ENCODE results near the gene GNAQ.
"Not testable (repeated sequence)": the region's sequence is repeated elsewhere in the genome, so short reads cannot be mapped to it uniquely, and the experiment has no call there.

The GNAQ gene

DNA sequence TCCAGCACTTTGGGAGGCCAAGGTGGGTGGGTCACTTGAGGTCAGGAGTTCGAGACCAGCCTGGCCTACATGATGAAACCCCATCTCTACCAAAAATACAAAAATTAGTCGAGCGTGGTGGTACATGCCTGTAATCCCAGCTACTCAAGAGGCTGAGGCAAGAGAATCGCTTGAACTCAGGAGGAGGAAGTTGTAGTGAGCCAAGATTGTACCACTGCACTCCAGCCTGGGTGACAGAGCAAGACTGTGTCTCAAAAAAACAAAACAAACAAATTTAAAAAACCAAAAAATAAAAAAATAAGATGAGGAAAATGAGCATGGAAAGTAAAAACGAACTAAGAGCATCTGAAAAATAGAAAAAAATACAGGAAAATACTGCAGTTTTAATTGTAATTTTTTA lies 152.8 kb downstream of the GNAQ start:
- DNase-seq (ENCODE audit: low read depth in 2 of 2) = not testable (repeated sequence)

DNA sequence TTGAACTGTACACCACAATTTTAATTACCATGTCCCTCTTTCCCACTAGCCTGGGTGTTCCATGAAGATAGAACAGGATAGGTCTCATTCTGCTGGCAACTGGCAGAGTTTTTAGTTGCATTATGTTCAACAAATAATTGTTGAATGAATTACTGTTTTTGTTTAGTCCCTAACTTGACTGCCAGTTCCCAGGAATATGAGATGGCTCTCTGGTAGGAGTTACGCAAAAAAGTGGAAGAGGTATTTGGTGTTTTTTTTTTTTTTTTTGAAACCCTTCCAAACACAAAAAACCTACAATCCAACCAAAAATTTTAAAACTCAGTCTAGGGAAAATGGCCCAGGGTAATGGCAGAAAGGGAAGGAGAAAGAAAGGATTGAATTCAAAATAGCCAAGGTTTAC lies 153.6 kb downstream of the GNAQ start:
- DNase-seq (ENCODE audit: low read depth in 2 of 2) = no peak

DNA sequence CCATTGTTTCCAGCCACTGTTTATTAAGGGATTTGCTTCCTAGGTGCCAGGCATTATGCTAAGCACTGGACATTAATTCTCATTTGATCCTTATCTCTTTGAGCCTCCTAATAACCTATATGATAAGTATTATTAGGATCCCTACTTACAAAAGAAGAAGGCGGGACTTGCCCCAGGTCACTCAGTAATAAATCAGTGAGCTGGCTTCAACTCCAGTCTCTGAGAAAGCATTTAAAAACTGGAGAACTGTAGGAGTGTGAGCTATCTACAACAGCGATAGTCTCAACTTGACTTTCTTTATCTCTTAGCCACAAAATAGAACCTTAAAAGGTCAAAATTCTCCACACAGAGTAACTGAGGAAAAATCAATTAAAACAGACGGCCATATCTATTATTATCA lies 155.0 kb downstream of the GNAQ start:
- no peak for DNase-seq (ENCODE audit: low read depth in 2 of 2)

DNA sequence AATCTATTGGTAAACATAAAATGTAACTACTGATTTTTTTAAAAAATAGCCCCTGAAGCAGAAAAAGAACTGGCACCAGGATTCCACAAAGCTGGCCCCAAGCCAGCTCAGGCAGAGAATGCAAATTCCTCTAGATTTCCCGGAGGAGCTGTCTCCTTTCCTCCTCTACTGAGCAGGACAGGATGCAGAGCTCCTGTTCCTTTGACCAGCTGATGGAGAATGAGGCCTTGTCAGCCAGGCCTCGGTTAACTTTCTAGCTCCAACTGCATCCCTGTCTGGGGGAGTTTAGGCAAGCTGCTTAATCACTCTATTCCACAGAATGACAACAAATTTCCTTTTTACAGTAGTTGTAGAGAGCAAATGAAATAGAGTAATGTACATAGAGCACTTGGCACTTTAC lies 155.5 kb downstream of the GNAQ start:
- no peak for DNase-seq (ENCODE audit: low read depth in 2 of 2)

DNA sequence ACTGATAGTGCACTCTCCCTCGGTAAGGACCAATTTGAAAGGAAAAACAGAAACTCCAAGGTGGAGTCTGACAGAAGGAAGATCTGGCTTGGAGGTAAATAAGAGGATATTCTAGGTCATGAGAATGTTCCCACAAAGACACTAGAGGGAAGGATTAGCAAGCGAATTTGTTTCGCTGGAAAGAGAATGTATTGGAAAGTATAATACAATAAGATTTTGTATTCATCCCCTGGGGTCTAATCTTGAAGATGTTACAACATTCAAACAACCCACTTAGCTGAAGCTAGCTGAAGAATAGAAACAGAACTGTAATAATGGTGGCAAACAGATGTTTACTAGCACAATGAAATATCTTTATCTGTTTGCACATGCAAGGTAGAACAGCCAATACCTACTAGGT lies 158.7 kb downstream of the GNAQ start:
- DNase-seq (ENCODE audit: low read depth in 2 of 2) = no peak

DNA sequence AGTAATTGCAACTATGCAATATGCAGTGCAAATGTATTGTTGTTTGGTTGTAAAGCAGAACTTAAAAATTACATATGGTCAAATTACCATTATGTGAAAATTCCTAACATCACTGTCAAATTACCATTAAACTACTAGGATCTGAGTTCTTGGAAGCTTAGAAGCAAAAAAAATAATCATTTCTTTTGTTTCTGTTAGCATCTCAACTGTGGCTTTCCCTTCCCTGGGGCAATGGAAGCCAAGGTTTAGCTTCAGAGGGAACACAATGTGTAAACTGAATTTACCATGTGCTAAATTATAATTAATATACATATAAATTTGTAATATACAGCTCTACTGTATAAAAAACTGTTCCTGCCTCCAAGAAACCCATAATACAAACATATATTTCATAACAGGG lies 159.4 kb downstream of the GNAQ start:
- no peak for DNase-seq (ENCODE audit: low read depth in 2 of 2)

DNA sequence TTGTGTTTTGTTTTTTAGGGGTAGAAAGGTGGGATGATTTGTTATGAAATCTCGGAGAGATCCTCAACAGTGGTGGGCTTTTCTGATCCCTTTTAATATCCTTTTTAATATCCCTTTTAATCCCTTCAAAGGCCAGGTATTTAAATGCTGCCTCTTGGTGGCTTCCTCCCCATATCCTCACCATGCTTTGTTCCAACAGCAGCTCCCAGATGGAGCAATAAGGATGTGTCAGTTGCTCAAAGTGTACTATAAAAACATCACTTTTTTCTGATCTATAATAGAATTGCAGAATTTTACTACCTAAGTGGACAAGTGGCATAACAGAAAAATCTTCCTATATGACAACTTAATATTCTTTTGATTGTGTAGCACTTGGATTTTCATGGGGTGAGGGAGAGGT lies 160.1 kb downstream of the GNAQ start:
- no peak for DNase-seq (ENCODE audit: low read depth in 2 of 2)

DNA sequence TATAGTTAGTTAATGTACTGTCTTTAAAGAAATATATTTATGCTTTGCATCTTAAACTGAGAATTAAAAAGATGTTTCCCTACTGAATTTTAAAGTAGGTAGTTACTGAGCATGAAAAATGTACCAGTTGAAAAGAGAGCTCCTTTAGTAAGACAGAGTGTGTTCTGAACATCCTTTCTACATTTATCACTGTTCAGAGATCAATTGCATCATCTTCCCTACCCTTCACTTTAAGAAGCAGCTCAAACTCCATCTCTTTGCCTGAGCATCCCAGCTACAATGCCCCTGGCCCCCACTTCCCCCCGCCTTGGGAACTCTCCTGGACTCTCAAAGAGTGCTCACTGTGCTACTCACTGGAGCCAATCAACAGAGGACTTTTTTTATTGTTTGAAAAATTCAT lies 164.7 kb downstream of the GNAQ start:
- no peak for DNase-seq (ENCODE audit: low read depth in 2 of 2)

DNA sequence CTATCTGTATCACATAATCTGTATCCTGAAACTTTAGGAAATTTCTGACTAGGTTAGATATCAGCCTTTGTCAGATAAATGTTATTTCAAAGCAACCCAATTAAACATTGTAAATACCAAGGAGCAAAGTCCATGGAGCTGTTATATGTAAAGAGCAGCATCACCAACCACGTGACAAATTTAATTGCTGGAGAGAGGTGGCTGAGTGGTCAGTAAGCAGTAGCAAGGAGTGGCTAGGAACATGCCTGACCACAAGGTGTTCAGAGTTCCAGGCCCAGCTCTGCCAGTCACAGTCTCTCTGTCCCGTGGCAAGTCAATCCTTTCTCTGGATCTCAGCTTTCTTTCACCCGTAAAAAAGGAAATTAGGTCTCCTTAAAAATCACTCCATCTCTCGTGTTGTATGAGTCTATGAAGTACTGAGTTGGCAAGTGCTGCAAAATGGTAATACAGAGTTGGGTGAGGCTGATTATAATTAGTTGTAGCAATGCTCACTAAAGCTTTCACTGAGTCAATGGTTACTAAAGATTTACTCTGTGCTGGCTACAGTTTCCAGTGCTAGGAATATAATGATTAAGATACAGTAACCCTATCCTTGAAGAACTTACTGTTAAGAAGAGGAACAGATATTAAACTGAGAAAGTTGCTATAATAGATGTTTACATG lies 166.1 kb downstream of the GNAQ start:
- no peak for DNase-seq (ENCODE audit: low read depth in 2 of 2)

DNA sequence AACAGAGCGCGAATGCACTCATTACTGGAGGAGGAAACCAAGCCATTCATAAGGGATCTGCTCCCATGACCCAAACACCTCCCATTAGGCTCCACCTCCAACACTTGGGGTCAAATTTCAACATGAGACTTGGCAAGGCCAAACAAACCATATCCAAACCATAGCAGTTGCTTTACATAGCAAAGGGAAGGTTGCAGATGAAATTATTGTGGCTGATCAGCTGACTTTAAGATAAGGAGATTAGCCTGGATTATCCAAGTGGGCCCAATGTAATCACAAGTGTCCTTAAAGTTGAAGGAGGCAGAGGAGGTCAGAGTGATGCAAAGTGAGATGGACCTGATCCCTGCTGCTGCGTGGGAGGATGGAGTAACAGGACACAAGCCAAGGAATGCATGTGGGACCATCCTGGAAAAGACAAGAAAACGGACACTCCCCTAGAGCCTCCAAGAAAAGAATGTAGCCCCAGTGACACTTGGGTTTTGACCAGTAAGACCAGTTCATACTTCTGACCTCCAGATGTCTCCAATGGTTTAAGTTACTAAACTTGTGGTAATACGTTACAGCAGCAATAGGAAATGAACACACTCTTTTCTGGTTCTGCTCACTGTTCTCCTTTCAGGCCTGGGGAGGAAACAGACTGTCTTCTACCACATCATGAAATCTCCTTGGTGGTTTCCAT lies 167.3 kb downstream of the GNAQ start:
- DNase-seq (ENCODE audit: low read depth in 2 of 2) = no peak

DNA sequence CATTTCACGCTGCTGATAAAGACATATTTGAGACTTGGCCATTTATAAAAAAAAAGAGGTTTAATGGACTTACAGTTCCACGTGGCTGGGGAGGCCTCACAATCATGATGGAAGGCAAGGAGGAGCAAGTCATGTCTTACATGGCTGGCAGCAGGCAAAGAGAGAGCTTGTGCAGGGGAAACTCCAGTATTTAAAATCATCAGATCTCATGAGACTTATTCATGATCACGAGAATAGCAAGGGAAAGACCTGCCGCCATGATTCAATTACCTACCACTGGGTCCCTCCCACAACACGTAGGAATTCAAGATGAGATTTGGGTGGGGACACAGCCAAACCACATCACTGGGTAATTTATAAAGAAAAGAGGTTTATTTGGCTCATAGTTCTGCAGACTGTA lies 168.0 kb downstream of the GNAQ start:
- DNase-seq (ENCODE audit: low read depth in 2 of 2) = not testable (repeated sequence)

DNA sequence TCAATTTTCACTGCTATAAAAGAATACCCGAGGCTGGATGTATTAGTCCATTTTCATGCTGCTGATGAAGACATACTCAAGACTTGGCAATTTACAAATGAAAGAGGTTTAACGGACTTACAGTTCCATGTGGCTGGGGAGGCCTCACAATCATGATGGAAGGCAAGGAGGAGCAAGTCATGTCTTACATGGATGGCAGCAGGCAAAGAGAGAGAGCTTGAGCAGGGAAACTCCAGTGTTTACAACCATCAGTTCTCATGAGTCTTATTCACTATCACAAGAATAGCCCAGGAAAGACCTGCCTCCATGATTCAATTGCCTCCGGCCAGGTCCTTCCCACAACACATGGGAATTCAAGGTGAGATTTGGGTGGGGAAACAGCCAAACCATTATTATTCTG lies 170.7 kb downstream of the GNAQ start:
- DNase-seq (ENCODE audit: low read depth in 2 of 2) = not testable (repeated sequence)

DNA sequence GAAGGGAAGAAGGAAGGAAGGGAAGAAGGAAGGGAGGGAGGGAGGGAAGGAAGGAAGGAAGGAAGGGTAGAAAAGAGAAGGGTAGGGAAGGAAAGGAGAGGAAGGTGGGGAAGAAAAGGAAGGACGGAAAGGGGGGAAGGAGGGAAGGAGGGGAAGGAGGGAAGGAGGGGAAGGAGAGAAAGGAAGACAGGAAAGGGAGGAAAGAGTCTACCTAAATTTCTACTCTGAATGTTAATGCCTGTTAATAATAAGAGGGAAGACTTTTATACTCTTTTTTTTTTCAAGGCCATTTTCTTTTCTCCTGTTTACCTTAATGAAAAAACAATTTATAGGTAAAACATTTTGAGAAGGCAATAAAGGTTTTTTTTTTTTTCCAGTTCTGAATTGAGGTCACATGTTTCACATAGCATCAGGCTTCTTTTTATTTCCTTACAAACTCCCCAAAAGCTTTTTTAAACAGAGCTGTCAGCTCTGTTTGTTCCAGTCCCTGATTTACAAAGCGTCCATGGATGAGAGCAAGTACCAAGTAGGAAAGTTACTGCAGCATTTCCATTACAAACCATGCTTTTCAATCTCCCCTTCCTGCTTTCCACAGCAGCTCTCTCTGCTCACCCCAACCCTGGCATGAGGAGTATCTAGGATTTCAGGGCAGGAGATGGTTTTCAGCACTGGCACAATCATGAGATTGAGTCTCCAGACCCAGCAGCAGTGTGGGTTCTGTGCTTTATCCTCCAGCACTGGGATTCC lies 173.9 kb downstream of the GNAQ start:
- DNase-seq (ENCODE audit: low read depth in 2 of 2) = no peak

DNA sequence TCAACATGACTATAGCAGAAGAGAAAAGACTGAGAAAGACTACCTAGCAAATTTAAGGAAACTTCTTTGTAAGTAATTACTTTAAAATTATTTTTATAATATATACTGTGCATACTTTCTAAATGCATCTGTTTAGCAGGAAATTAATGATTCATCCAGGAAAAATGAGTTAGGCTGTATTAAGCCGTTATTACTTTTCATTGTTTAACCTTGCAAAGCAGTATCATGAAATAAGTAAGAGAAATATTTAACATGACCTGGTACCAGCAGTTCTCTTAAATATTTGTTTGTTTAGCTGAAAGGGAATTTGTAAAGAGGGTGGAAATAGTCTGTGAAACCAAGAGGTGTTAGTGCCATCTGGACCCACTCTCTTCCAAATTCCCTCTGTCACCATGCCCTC lies 175.0 kb downstream of the GNAQ start:
- no peak for DNase-seq (ENCODE audit: low read depth in 2 of 2)

DNA sequence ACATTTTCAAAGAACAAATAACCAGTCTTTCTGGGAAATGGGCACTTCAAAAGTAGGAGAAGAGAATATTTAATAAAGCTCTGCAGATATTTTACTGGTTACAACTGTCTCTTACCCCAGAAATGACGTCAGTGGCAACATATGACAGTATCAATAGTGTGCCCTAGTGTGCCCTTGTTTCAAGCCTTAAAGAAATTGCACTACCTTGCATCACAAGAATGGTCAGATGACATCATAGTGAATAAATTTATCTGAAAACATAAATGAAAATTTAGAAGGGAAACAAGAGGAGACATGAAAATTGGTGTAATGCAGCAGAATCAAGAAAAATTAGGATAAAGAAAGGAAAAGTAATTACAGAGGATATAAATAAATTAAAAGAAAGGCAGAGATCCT lies 176.7 kb downstream of the GNAQ start:
- DNase-seq (ENCODE audit: low read depth in 2 of 2) = no peak

DNA sequence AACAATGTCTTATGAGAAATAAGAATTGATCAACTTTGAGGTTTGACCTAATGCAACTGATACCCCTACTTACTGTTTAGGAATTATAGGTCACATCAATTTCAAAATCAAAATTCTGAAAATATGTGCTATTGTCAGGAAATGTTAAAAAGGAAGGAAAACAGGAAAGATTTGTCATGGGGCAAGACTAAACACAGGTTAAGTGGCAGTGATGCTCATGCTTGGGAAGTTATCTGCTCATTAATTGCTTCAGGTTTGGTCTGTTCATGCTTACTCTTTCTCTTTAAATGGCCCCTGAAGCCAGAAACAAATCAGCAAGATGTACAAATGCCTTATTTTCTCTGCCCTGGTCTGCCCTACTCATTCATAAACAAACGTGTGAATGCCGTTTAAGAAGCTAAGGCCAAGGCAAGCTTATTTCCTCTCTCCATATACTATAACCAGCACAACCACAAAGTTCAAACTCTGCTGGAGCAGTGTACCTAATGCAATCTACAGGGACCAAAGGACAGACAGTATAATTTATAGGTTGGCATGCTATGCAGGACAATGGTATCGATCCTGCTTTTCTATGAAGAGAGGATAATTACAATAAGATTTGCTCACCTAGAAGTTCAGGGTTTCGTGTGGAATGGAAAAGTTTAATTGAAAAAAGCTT lies 177.2 kb downstream of the GNAQ start:
- no peak for DNase-seq (ENCODE audit: low read depth in 2 of 2)

DNA sequence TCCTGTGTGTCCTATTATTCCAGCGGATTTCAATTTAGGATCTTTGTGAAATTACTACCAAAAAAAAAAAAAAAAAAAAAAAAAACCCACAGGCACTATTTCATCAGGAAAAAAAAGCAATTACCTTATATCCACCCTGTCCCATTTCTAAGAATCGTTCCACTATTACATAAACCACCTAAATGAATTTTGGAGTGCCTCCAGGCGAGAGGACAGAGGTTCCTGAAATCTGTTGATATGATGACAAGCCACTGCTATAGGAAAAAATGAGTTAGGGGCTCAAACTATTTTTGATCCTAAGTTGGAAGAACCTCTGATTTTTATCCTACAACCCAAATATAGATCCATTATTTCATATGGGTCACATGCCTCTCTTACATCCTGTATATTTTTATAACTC lies 177.9 kb downstream of the GNAQ start:
- no peak for DNase-seq (ENCODE audit: low read depth in 2 of 2)

DNA sequence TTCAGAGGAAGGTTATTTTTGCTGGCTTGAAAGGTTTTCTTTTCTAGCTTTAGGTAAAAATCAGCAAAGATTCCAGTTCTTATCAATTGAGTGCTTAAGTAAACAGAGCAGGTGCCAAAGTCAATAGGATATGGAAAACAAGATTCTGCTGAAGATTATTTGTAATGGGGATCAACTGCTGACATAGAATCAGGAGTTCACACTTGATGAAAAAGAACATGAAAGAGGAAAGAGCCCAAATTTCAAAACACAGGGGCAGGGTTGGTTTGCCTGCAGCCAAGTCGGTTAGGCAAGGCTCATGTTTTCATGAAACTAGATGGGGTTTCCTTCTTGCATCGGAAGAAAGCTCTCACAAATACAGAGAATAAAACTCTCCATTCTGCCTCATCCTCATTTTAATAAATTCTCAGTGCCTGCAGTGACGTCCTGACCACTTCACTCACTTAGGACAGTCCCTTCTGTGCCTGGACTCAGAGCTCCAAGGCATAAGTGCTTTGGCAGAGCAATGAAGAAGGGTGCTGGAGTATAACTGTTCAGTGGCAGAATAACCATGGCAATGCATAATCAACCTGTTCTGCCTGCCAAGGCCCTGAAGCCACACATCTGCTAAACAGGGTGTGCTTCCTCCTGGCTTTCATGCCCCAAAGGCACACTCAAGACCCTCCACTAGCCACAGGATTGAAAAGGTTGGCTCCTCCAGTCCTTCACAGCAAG lies 179.6 kb downstream of the GNAQ start:
- no peak for DNase-seq (ENCODE audit: low read depth in 2 of 2)

DNA sequence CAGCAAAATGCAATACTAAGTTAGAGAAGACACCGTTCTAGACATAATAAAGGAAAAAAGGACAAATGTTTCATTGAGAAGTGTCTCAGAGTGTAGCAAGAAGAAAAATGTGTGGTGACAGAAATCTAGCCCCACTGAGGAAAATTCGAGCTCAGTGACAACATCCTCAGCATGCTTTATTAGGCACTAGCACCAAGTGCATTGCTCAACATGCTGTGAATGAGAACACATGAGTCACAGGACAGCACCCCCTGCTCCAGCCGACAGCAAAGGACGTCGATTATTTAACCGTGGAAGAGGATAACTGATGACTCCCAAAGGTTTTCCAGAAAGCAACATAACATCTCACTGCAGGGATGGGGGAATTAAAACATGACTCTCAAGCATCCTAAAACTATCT lies 182.7 kb downstream of the GNAQ start:
- DNase-seq (ENCODE audit: low read depth in 2 of 2) = no peak

DNA sequence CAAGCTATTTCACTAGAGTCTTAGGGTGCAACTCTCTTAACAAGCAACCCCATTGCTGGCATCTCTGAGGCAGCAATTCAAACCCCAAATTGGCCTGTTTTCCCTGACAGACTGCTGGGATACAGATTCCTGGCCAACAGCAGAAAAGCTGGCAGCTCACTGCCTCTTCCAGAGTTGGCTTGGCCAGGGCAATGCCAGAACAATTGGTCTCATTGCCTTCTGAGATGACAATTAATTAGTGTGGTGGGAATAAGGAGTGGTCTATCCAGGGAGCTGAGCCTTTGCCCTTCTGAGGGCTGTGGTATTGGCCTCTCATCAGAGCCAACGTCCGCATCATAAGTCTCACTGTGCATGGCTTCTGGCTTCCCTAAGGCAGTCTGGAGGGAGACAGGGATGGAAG lies 183.2 kb downstream of the GNAQ start:
- DNase-seq (ENCODE audit: low read depth in 2 of 2) = no peak

DNA sequence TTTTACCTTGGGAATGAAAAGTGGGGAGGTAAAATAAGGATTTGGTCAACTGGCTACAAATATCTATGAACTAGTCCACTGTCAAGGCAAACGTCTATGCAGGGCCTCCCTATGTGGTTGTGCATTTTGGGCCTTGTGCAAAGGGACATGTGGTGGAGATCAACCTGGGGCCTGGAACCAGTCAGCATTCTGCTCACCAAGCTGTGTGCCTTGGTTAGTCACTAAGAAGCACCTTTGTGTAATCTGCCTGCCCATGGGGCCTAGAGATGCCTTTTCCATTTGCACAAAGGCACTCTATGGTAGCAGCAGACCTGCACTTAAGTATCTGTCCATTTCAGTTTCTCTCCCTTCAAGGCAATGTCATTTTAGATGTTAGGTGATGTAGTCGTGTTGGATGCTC lies 184.0 kb downstream of the GNAQ start:
- no peak for DNase-seq (ENCODE audit: low read depth in 2 of 2)

DNA sequence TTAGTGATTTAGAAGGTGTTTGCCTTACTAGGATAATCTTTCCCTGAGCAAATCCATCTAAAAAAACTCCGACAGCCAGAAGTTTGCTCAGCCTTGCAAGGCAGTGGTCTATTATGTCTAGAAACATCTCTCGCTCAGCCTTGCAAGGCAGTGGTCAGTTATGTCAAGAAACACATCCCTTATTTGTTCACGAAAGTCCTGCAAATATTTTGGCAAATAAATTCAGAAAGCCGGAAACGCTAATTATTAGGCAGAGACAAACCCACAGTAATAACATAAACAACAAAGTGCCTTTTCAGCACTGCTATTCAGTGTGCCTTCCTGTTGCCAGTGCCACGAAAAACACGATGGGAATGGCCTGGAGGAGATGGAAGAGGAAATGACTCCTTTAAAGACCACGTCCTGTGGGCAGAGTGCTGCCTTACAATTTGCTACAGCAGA lies 184.5 kb downstream of the GNAQ start:
- DNase-seq (ENCODE audit: low read depth in 2 of 2) = no peak

All from stimulated activated CD8-positive, alpha-beta memory T cell treated with anti-CD3 and anti-CD28 coated beads, Interleukin-2, amount 100 ng/mL, for 1 hour (primary cell).